Body of pancreas (tissue), 4 donors: ENCODE results near the gene SEMA4D.
"Not testable (repeated sequence)": the region's sequence is repeated elsewhere in the genome, so short reads cannot be mapped to it uniquely, and the experiment has no call there.

Experiments
- CTCF ChIP-seq, 7 experiments: fragments of 450-650 bp in 4 of 7; fragments of 200-600 bp in 3 of 7; sonication (generic) in 3 of 7; IDR thresholded peaks; one replicate each; pipeline ENCODE4 v1.5.1; 2016 to 2019; ENCODE audit warnings: antibody characterized with exemption in 7 of 7
- POLR2A ChIP-seq, 3 donors: fragments of 450-650 bp; IDR thresholded peaks; one replicate each; pipeline ENCODE4 v1.6.1; 2016; ENCODE audit warnings: antibody characterized with exemption in 3 of 3, mild to moderate bottlenecking in 2 of 3

GRCh38 chr9:89480372-89480771 lies 17.5 kb downstream of the SEMA4D start:
- TF ChIP-seq CTCF, POLR2A (IDR thresholded peaks at IDR 0.05): not testable (repeated sequence)
